ENCODE measurements around the gene EFNA5.
A peak's percentile ranks its signal among the peaks of the same experiment; 100 is the strongest.

Gene EFNA5

DNA sequence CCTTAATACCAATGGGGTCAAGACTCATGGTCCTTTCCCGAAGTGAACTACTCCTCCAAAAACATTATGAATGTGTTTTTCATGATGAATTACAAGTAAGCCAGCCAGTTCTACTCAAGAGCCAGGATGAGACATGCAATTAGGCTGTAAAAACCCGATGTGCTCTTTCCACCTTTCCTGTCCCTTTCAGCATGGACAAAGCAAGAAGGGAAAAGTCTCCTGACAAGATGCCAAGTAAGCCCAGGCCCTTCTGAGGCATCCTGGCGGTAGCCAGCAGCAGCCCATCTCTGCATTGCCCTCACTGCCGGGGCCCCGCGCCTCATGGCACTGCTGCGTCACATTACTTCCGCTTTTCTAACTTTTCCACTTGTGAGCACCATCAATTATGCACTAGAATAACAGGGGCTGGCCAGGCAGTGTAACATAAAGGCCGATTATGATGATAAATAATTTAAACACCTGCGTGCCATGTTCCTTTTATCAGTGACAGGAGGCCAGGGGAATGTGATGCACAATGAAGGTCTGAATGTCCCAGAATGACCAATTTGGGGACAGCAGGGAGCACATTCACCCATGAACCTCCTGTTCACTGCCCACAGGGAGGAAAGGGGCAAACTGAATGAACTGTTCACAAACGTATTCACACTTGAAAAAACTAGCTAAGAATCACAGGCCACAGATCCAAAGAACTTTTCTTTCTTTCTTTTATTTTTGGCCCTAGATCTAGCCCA lies 37.4 kb downstream of the EFNA5 start:
- Histone ChIP-seq H3K9ac (ENCODE audit: low read depth, low read length) (no peak overlapping the region), H3K4me3 (ENCODE audit: low read depth in 1 of 2, low read length in 2 of 2) (no peak overlapping the region), H3K4me1 (ENCODE audit: insufficient read depth, low read length) (peaks cover 6% of the 10 kb centered on the region; the same call in 1 of the 2 replicates), H3K36me3 (ENCODE audit: insufficient read depth, low read length) (no peaks in the 10 kb centered on the region), H2AFZ (ENCODE audit: low read depth, low read length) (no peak overlapping the region), H3K27me3 (ENCODE audit: insufficient read depth, low read length, poor library complexity) (no peaks in the 10 kb centered on the region), H4K20me1 (ENCODE audit: insufficient read depth, low read length) (no peaks in the 10 kb centered on the region), H3K27ac (ENCODE audit: low read length) (no peak overlapping the region), H3K79me2 (ENCODE audit: insufficient read depth, low read length) (no peaks in the 10 kb centered on the region), H3K4me2 (ENCODE audit: insufficient read depth, low read length) (no peak overlapping the region), H3K9me3 (ENCODE audit: insufficient read depth, low read length, severe bottlenecking) (no peaks in the 10 kb centered on the region)
- no peak for DNase-seq
- ATAC-seq (ENCODE audit: insufficient read depth, low read depth), result no peak
- TF ChIP-seq EZH2 (IDR thresholded peaks at IDR 0.05; ENCODE audit: borderline replicate concordance, low read depth, low read length, severe bottlenecking), result no peak
- TF ChIP-seq, protein P1, sequence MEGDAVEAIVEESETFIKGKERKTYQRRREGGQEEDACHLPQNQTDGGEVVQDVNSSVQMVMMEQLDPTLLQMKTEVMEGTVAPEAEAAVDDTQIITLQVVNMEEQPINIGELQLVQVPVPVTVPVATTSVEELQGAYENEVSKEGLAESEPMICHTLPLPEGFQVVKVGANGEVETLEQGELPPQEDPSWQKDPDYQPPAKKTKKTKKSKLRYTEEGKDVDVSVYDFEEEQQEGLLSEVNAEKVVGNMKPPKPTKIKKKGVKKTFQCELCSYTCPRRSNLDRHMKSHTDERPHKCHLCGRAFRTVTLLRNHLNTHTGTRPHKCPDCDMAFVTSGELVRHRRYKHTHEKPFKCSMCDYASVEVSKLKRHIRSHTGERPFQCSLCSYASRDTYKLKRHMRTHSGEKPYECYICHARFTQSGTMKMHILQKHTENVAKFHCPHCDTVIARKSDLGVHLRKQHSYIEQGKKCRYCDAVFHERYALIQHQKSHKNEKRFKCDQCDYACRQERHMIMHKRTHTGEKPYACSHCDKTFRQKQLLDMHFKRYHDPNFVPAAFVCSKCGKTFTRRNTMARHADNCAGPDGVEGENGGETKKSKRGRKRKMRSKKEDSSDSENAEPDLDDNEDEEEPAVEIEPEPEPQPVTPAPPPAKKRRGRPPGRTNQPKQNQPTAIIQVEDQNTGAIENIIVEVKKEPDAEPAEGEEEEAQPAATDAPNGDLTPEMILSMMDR (IDR thresholded peaks at IDR 0.05; ENCODE audit: borderline replicate concordance, extremely low read depth, low read length, poor library complexity, severe bottlenecking), result no peak

DNA sequence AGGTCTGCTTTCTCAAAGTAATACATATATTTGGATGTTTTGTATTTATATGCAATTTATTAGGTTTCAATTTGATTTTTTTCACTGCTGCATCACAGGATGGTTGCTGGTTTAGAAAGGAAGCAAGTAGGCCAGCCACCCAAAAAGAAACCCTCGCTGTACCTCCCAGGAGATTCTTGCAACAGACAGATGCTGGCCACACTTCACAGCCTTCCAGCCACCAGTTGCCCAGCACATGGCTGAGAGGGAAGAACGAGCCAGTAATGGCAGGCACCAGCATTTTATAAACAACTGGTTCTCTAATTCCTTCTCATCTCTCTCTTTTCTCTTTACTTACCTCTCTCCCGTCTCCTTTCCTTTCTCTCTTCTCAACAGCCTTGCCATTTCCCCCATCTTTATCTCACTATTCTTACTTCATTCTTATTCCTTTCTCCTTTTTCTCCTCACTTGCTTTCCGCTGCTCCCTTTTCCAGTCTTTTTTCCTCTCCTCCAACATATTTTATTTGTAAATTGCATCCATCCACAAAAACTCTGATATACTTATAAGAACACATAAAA lies 38.9 kb downstream of the EFNA5 start:
- H3K4me1 ChIP-seq (ENCODE audit: insufficient read depth, low read length), result peaks cover 6% of the 10 kb centered on the region; the same call in 1 of the 2 replicates
- H3K4me2 ChIP-seq (ENCODE audit: insufficient read depth, low read length), result no peak overlapping the region
- TF ChIP-seq EZH2 (IDR thresholded peaks at IDR 0.05; ENCODE audit: borderline replicate concordance, low read depth, low read length, severe bottlenecking), result no peak
- TF ChIP-seq, protein P1 (IDR thresholded peaks at IDR 0.05; ENCODE audit: borderline replicate concordance, extremely low read depth, low read length, poor library complexity, severe bottlenecking), result no peak
- ATAC-seq (ENCODE audit: insufficient read depth, low read depth) (peak; percentile 49; the same call in 2 of the 3 replicates), DNase-seq (peak; percentile 9)
- no peaks in the 10 kb centered on the region for H4K20me1 ChIP-seq (ENCODE audit: insufficient read depth, low read length)
- no peaks in the 10 kb centered on the region for H3K9me3 ChIP-seq (ENCODE audit: insufficient read depth, low read length, severe bottlenecking)
- H3K27ac ChIP-seq (ENCODE audit: low read length), result no peak overlapping the region
- no peak overlapping the region for H3K9ac ChIP-seq (ENCODE audit: low read depth, low read length)
- H3K27me3 ChIP-seq (ENCODE audit: insufficient read depth, low read length, poor library complexity), result no peaks in the 10 kb centered on the region
- H3K79me2 ChIP-seq (ENCODE audit: insufficient read depth, low read length), result no peaks in the 10 kb centered on the region
- H2AFZ ChIP-seq (ENCODE audit: low read depth, low read length), result no peak overlapping the region
- H3K4me3 ChIP-seq (ENCODE audit: low read depth in 1 of 2, low read length in 2 of 2), result no peak overlapping the region
- no peaks in the 10 kb centered on the region for H3K36me3 ChIP-seq (ENCODE audit: insufficient read depth, low read length)

DNA sequence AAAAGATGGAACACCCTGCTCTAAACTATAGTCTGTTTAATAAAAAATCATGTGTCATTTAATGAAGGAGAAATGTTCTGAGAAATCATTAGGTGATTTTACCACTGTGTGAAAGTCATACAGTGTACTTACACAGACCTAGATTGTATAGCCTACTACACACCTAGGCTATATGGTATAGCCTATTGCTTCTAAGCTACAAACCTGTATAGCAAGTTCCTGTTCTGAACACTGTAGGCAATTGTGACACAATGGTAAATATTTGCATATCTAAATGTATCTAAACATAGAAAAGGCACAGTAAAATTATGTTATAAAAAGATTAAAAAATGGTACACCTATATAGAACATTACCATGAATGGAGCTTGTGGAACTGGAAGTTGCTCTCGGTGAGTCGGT lies 40.6 kb downstream of the EFNA5 start:
- Histone ChIP-seq H3K27ac (ENCODE audit: low read length) (no peak overlapping the region), H3K9me3 (ENCODE audit: insufficient read depth, low read length, severe bottlenecking) (no peaks in the 10 kb centered on the region), H3K9ac (ENCODE audit: low read depth, low read length) (no peak overlapping the region), H3K36me3 (ENCODE audit: insufficient read depth, low read length) (no peaks in the 10 kb centered on the region), H3K4me1 (ENCODE audit: insufficient read depth, low read length) (peaks cover 6% of the 10 kb centered on the region; the same call in 1 of the 2 replicates), H3K27me3 (ENCODE audit: insufficient read depth, low read length, poor library complexity) (no peaks in the 10 kb centered on the region), H3K4me3 (ENCODE audit: low read depth in 1 of 2, low read length in 2 of 2) (no peak overlapping the region), H2AFZ (ENCODE audit: low read depth, low read length) (no peak overlapping the region), H3K79me2 (ENCODE audit: insufficient read depth, low read length) (no peaks in the 10 kb centered on the region), H4K20me1 (ENCODE audit: insufficient read depth, low read length) (no peaks in the 10 kb centered on the region), H3K4me2 (ENCODE audit: insufficient read depth, low read length) (no peak overlapping the region)
- ATAC-seq (ENCODE audit: insufficient read depth, low read depth), result no peak
- TF ChIP-seq EZH2 (IDR thresholded peaks at IDR 0.05; ENCODE audit: borderline replicate concordance, low read depth, low read length, severe bottlenecking), result no peak
- TF ChIP-seq, protein P1 (IDR thresholded peaks at IDR 0.05; ENCODE audit: borderline replicate concordance, extremely low read depth, low read length, poor library complexity, severe bottlenecking), result no peak
- DNase-seq, result no peak

Measured in DND-41 (cell line).